ENCODE results near the gene PAX7.

The PAX7 gene

GRCh38 chr1:18712252-18712600, 81.6 kb downstream of the PAX7 start:
- Mint-ChIP-seq H3K36me3 (ENCODE audit: low read depth) (no peaks in the 10 kb centered on the region), H3K9me3 (no peaks in the 10 kb centered on the region), H3K4me3 (no peak overlapping the region), H3K27ac (no peak overlapping the region), H3K27me3 (ENCODE audit: low read depth) (peaks cover 37% of the 10 kb centered on the region), H3K4me1 (ENCODE audit: low read depth) (no peaks in the 10 kb centered on the region)

- Mint-ChIP-seq H3K4me3 (no peak overlapping the region), H3K27me3 (ENCODE audit: low read depth) (peaks cover 48% of the 10 kb centered on the region), H3K27ac (no peak overlapping the region), H3K9me3 (no peaks in the 10 kb centered on the region), H3K36me3 (ENCODE audit: low read depth) (no peaks in the 10 kb centered on the region), H3K4me1 (ENCODE audit: low read depth) (peaks cover 3% of the 10 kb centered on the region)
Measured at GRCh38 chr1:18714404-18715175, 83.9 kb downstream of the PAX7 start.

- no peaks in the 10 kb centered on the region for H3K36me3 Mint-ChIP-seq (ENCODE audit: low read depth)
- H3K4me3 Mint-ChIP-seq = no peak overlapping the region
- H3K9me3 Mint-ChIP-seq = no peaks in the 10 kb centered on the region
- no peak overlapping the region for H3K27ac Mint-ChIP-seq
- peaks cover 3% of the 10 kb centered on the region for H3K4me1 Mint-ChIP-seq (ENCODE audit: low read depth)
- H3K27me3 Mint-ChIP-seq (ENCODE audit: low read depth) = peaks cover 62% of the 10 kb centered on the region
Measured at GRCh38 chr1:18716112-18716784, 85.6 kb downstream of the PAX7 start.

GRCh38 chr1:18716785-18717678, 86.4 kb downstream of the PAX7 start:
- peaks cover 69% of the 10 kb centered on the region for H3K27me3 Mint-ChIP-seq (ENCODE audit: low read depth)
- no peaks in the 10 kb centered on the region for H3K9me3 Mint-ChIP-seq
- peaks cover 3% of the 10 kb centered on the region for H3K4me1 Mint-ChIP-seq (ENCODE audit: low read depth)
- H3K27ac Mint-ChIP-seq = no peak overlapping the region
- H3K36me3 Mint-ChIP-seq (ENCODE audit: low read depth) = no peaks in the 10 kb centered on the region
- H3K4me3 Mint-ChIP-seq = no peak overlapping the region

- peaks cover 69% of the 10 kb centered on the region for H3K27me3 Mint-ChIP-seq (ENCODE audit: low read depth)
- H3K9me3 Mint-ChIP-seq = no peaks in the 10 kb centered on the region
- H3K4me1 Mint-ChIP-seq (ENCODE audit: low read depth) = peaks cover 3% of the 10 kb centered on the region
- H3K36me3 Mint-ChIP-seq (ENCODE audit: low read depth) = no peaks in the 10 kb centered on the region
- no peak overlapping the region for H3K27ac Mint-ChIP-seq
- no peak overlapping the region for H3K4me3 Mint-ChIP-seq
Measured at GRCh38 chr1:18719786-18720451, 89.3 kb downstream of the PAX7 start.

- peaks cover 66% of the 10 kb centered on the region for H3K27me3 Mint-ChIP-seq (ENCODE audit: low read depth)
- no peak overlapping the region for H3K4me3 Mint-ChIP-seq
- no peaks in the 10 kb centered on the region for H3K9me3 Mint-ChIP-seq
Measured at GRCh38 chr1:18721041-18721440, 90.4 kb downstream of the PAX7 start.

GRCh38 chr1:18721776-18722175, 91.1 kb downstream of the PAX7 start:
- H3K27me3 Mint-ChIP-seq (ENCODE audit: low read depth) = peaks cover 66% of the 10 kb centered on the region
- no peak overlapping the region for H3K27ac Mint-ChIP-seq
- no peaks in the 10 kb centered on the region for H3K36me3 Mint-ChIP-seq (ENCODE audit: low read depth)
- peaks cover 3% of the 10 kb centered on the region for H3K4me1 Mint-ChIP-seq (ENCODE audit: low read depth)
- H3K4me3 Mint-ChIP-seq = no peak overlapping the region
- no peaks in the 10 kb centered on the region for H3K9me3 Mint-ChIP-seq

More at GRCh38 chr1:18721041-18721440, 90.4 kb downstream of the PAX7 start:
- no peak overlapping the region for H3K27ac Mint-ChIP-seq
- peaks cover 3% of the 10 kb centered on the region for H3K4me1 Mint-ChIP-seq (ENCODE audit: low read depth)
- no peaks in the 10 kb centered on the region for H3K36me3 Mint-ChIP-seq (ENCODE audit: low read depth)

- Mint-ChIP-seq H3K27ac (no peak overlapping the region), H3K4me1 (ENCODE audit: low read depth) (peaks cover 3% of the 10 kb centered on the region), H3K27me3 (ENCODE audit: low read depth) (peaks cover 70% of the 10 kb centered on the region), H3K4me3 (no peak overlapping the region), H3K36me3 (ENCODE audit: low read depth) (no peaks in the 10 kb centered on the region), H3K9me3 (no peaks in the 10 kb centered on the region)
Measured at GRCh38 chr1:18722270-18722669, 91.6 kb downstream of the PAX7 start.

- Mint-ChIP-seq H3K27me3 (ENCODE audit: low read depth) (peaks cover 68% of the 10 kb centered on the region), H3K4me1 (ENCODE audit: low read depth) (no peaks in the 10 kb centered on the region), H3K4me3 (no peak overlapping the region), H3K27ac (no peak overlapping the region), H3K36me3 (ENCODE audit: low read depth) (no peaks in the 10 kb centered on the region), H3K9me3 (no peaks in the 10 kb centered on the region)
Measured at GRCh38 chr1:18723206-18723605, 92.6 kb downstream of the PAX7 start.

- no peak overlapping the region for H3K4me3 Mint-ChIP-seq
- H3K4me1 Mint-ChIP-seq (ENCODE audit: low read depth) = no peaks in the 10 kb centered on the region
- H3K27ac Mint-ChIP-seq = no peak overlapping the region
- peaks cover 70% of the 10 kb centered on the region for H3K27me3 Mint-ChIP-seq (ENCODE audit: low read depth)
- no peaks in the 10 kb centered on the region for H3K36me3 Mint-ChIP-seq (ENCODE audit: low read depth)
- H3K9me3 Mint-ChIP-seq = no peaks in the 10 kb centered on the region
Measured at GRCh38 chr1:18723701-18724411, 93.2 kb downstream of the PAX7 start.

- Mint-ChIP-seq H3K36me3 (ENCODE audit: low read depth) (no peaks in the 10 kb centered on the region), H3K4me3 (no peak overlapping the region), H3K9me3 (no peaks in the 10 kb centered on the region), H3K27ac (no peak overlapping the region), H3K27me3 (ENCODE audit: low read depth) (peaks cover 69% of the 10 kb centered on the region), H3K4me1 (ENCODE audit: low read depth) (no peaks in the 10 kb centered on the region)
Measured at GRCh38 chr1:18724801-18725200, 94.2 kb downstream of the PAX7 start.

GRCh38 chr1:18725231-18725895, 94.7 kb downstream of the PAX7 start:
- Mint-ChIP-seq H3K9me3 (no peaks in the 10 kb centered on the region), H3K27ac (no peak overlapping the region), H3K4me1 (ENCODE audit: low read depth) (no peaks in the 10 kb centered on the region), H3K36me3 (ENCODE audit: low read depth) (no peaks in the 10 kb centered on the region), H3K27me3 (ENCODE audit: low read depth) (peaks cover 64% of the 10 kb centered on the region), H3K4me3 (no peak overlapping the region)

- H3K9me3 Mint-ChIP-seq = no peaks in the 10 kb centered on the region
- H3K36me3 Mint-ChIP-seq (ENCODE audit: low read depth) = no peaks in the 10 kb centered on the region
- peaks cover 56% of the 10 kb centered on the region for H3K27me3 Mint-ChIP-seq (ENCODE audit: low read depth)
- H3K4me1 Mint-ChIP-seq (ENCODE audit: low read depth) = no peaks in the 10 kb centered on the region
- no peak overlapping the region for H3K27ac Mint-ChIP-seq
- H3K4me3 Mint-ChIP-seq = no peak overlapping the region
Measured at GRCh38 chr1:18726368-18726767, 95.7 kb downstream of the PAX7 start.

All from T-helper 1 cell treated with Interleukin-12 subunit alpha and Interleukin-12 subunit beta and Interleukin-4 antibody, amounts not matched to agents 30 μg/mL and 1 μg/mL, for 36 hours (primary cell).